CD4-positive, alpha-beta memory T cell (primary cell): ENCODE measurements around the gene SPATS2L. TPM values are rescaled to one million over a fixed set of nuclear protein-coding genes. Genes with fewer than 3 reads are reported as not detected.
A peak's percentile ranks its signal among the peaks of the same experiment; 100 is the strongest.

Source experiments
- CTCF ChIA-PET: fragments of 350-600 bp; sonication (Branson Sonifier 250); formaldehyde crosslinking; loops from one replicate; lab custom pipeline; 2021; ENCODE audit warnings: inconsistent platforms; ENCODE audit not compliant: partially characterized antibody; lab: Charles Lee
- POLR2A ChIA-PET: fragments of 350-600 bp; sonication (Branson Sonifier 250); formaldehyde crosslinking; loops from one replicate; lab custom pipeline; 2021; ENCODE audit not compliant: partially characterized antibody; lab: Charles Lee
- DNase-seq, 5 donors: peaks; one replicate each; pipeline versions ENCODE4 v3.0.0 to v3.0.0-alpha.2; 2020 to 2022; ENCODE audit warnings: mixed read lengths in 1 of 5
- H3K27ac ChIP-seq: one replicate; pipeline ENCODE4 v1.7.0; 2013; ENCODE audit warnings: low read depth, low read length
- H3K27me3 ChIP-seq: 2 replicates; pipeline ENCODE4 v1.7.0; 2013; ENCODE audit warnings: mild to moderate bottlenecking, low read length, moderate library complexity; ENCODE audit not compliant: insufficient read depth
- H3K36me3 ChIP-seq: 2 replicates; pipeline ENCODE4 v1.7.0; 2013; ENCODE audit warnings: mild to moderate bottlenecking, low read length, moderate library complexity; ENCODE audit not compliant: insufficient read depth
- H3K4me1 ChIP-seq: 2 replicates; pipeline ENCODE4 v1.7.0; 2013; ENCODE audit warnings: mild to moderate bottlenecking, low read length, moderate library complexity; ENCODE audit not compliant: insufficient read depth
- H3K4me3 ChIP-seq, 2 donors: one replicate each; pipeline ENCODE4 v1.7.0; 2013; ENCODE audit warnings: low read length in 2 of 2, mild to moderate bottlenecking in 1 of 2
- H3K9me3 ChIP-seq, 2 donors: one replicate each; pipeline ENCODE4 v1.7.0; 2013; ENCODE audit warnings: low read length in 2 of 2, control low read depth in 1 of 2; ENCODE audit not compliant: control insufficient read depth in 1 of 2
- H3K27ac Mint-ChIP-seq, 7 donors: one replicate each; pipeline ENCODE4 v1.8.0; 2020 to 2021; ENCODE audit warnings: mixed read lengths in 7 of 7, mild to moderate bottlenecking in 6 of 7, inconsistent platforms in 3 of 7, moderate library complexity in 3 of 7
- H3K27me3 Mint-ChIP-seq, 2 donors: one replicate each; pipeline ENCODE4 v1.8.0; 2020 to 2021; ENCODE audit warnings: mixed read lengths in 2 of 2
- H3K36me3 Mint-ChIP-seq, 2 donors: one replicate each; pipeline ENCODE4 v1.8.0; 2020 to 2021; ENCODE audit warnings: mixed read lengths in 2 of 2, inconsistent platforms in 1 of 2, mild to moderate bottlenecking in 1 of 2
- H3K4me1 Mint-ChIP-seq, 4 donors: one replicate each; pipeline ENCODE4 v1.8.0; 2020 to 2021; ENCODE audit warnings: mixed read lengths in 4 of 4, mild to moderate bottlenecking in 1 of 4
- H3K4me3 Mint-ChIP-seq, 8 donors: one replicate each; pipeline ENCODE4 v1.8.0; 2020 to 2021; ENCODE audit warnings: mixed read lengths in 8 of 8, mild to moderate bottlenecking in 7 of 8, moderate library complexity in 6 of 8, inconsistent platforms in 3 of 8
- H3K9me3 Mint-ChIP-seq, 8 donors: one replicate each; pipeline ENCODE4 v1.8.0; 2020 to 2021; ENCODE audit warnings: mixed read lengths in 8 of 8, mild to moderate bottlenecking in 5 of 8, inconsistent platforms in 3 of 8, moderate library complexity in 1 of 8
- intact Hi-C: fragments of 100-400 bp; cut with micrococcal nuclease; formaldehyde crosslinking; loops from one replicate; pipeline ENCODE4 v1.15.1; 2023
- polyA plus RNA-seq, 2 donors: library from polyadenylated mRNA; unstranded; fragments of 300-500 nt; fragmentation: Illumina TruSeq; gene quantifications; one replicate each; pipeline ENCODE4 v1.2.3, GENCODE V29; 2021
- total RNA-seq, 2 experiments: library from RNA; stranded (reverse); gene quantifications; one replicate each; pipeline ENCODE4 v1.2.3, GENCODE V29; 2021

SPATS2L gene
- total and polyA plus RNA-seq, 4 experiments from 2014 or later, result 5.2 to 6.6 (median 6.0) TPM

GRCh38 chr2:200525066-200525465 lies 218.6 kb downstream of the SPATS2L start:
- Mint-ChIP-seq H3K36me3 (peaks cover 0 to 2% of the 10 kb centered on the region in 2 donors), H3K27me3 (no peaks in the 10 kb centered on the region), H3K4me1 (peaks cover 6 to 15% (median 12%) of the 10 kb centered on the region in 4 donors), H3K27ac (peak overlapping the region in 1 of 7 donors; percentile 83), H3K4me3 (peak overlapping the region in 3 of 8 donors; percentile 91 to 97 (median 93)), H3K9me3 (peaks cover 0 to 1% (median 0%) of the 10 kb centered on the region in 8 donors)
- ChIA-PET POLR2A (interaction anchor here (0.6 to 2.3 kb wide), 12 partner anchors 9 to 569 kb away, joined by 3 to 20 read pairs (median 4); partner anchors contain the start of gene KCTD18), CTCF (interaction anchor here (0.9 to 3.5 kb wide), 7 partner anchors 9 to 188 kb away, joined by 3 to 20 read pairs (median 3); partner anchors contain the start of gene KCTD18)
- H3K4me1 ChIP-seq, result peaks cover 14% of the 10 kb centered on the region
- H3K27ac ChIP-seq, result no peak overlapping the region
- H3K4me3 ChIP-seq, result peak overlapping the region in 1 of 2 donors; percentile 98
- intact Hi-C loops, result loop anchor here (5.0 kb wide), 2 partner anchors 1068 to 1257 kb away; partner anchors contain the start of genes ALS2 and SATB2
- H3K27me3 ChIP-seq, result no peaks in the 10 kb centered on the region
- H3K36me3 ChIP-seq, result no peaks in the 10 kb centered on the region
- H3K9me3 ChIP-seq, result no peaks in the 10 kb centered on the region
- no peak for DNase-seq

- CTCF ChIA-PET, result interaction anchor here (0.9 to 3.5 kb wide), 7 partner anchors 10 to 188 kb away, joined by 3 to 20 read pairs (median 3); partner anchors contain the start of gene KCTD18
Observed at GRCh38 chr2:200525551-200525881, 219.0 kb downstream of the SPATS2L start.

DNA sequence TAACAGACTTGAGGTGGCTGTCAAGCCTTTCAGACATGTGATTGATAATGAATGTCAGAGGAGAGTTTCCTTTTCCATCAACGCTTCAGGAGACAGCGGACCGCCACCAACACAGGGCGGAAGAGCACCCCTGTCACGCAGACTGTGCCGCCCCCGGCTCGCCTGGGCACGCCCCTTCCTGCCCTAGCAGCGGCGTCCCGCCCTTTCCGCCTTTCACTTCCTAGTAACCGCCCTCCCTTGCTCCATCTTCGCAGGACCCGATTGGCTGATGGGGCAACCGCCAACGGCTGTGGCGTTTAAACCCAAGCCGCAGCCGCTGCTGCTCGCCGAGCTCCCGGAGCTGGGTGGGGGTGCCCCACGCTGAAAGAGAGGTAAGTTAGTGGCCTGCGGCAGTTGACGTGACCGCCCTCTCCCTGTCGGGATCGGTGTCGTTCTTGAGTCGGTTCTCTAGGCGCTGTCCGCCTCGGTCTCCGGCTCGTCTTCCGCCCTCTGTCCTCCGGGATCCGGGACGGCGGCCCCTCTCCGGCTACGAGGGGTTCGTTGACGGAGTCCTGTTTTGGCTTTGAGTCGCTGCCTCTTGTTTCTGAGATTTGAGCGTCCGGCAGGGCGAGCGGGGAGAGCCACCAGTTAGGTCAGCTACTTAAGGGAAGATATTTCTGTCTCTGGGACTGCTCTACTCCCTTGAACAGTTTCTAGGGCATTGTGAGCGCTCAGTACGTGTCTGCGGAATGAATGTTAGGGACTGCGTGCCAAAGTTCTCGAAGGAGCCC lies 219.6 kb downstream of the SPATS2L start, which contains the start of gene SGO2:
Gene SGO2, plus strand, starts transcription at position 326 of the 770 bp plus-strand sequence. CDS start 6,769 bp downstream, outside the sequence.
- Histone ChIP-seq H3K4me3 (peak within 1 kb of the TSS; percentile 82 to 98), H3K4me1 (peaks cover 14% of the 10 kb centered on the region), H3K27me3 (no peaks in the 10 kb centered on the region), H3K27ac (peak within 1 kb of the TSS; percentile 55), H3K36me3 (no peaks in the 10 kb centered on the region), H3K9me3 (no peaks in the 10 kb centered on the region)
- Mint-ChIP-seq H3K36me3 (peaks cover 0 to 2% of the 10 kb centered on the region in 2 donors), H3K27me3 (no peaks in the 10 kb centered on the region), H3K4me3 (peak within 1 kb of the TSS; percentile 91 to 97 (median 93)), H3K4me1 (peaks cover 6 to 15% (median 12%) of the 10 kb centered on the region in 4 donors), H3K9me3 (peaks cover 0 to 1% (median 0%) of the 10 kb centered on the region in 8 donors), H3K27ac (peak within 1 kb of the TSS; percentile 83 to 93 (median 85))
- peak; percentile 93 to 97 (median 95) for DNase-seq
- intact Hi-C loops, result loop anchor here (1.0 to 5.0 kb wide), 6 partner anchors 16 to 1256 kb away; partner anchors contain the start of genes ALS2, BZW1, KCTD18 and ORC2
- CTCF ChIA-PET, result interaction anchor here (1.0 to 3.5 kb wide), 5 partner anchors 10 to 187 kb away, joined by 3 to 20 read pairs (median 3); partner anchors contain the start of gene KCTD18
- POLR2A ChIA-PET, result interaction anchor here (0.6 to 2.3 kb wide), 12 partner anchors 10 to 188 kb away, joined by 3 to 20 read pairs (median 4); partner anchors contain the start of gene KCTD18

More at GRCh38 chr2:200525551-200525881, 219.0 kb downstream of the SPATS2L start:
- peaks cover 14% of the 10 kb centered on the region for H3K4me1 ChIP-seq
- POLR2A ChIA-PET, result interaction anchor here (0.6 to 2.3 kb wide), 12 partner anchors 9 to 569 kb away, joined by 3 to 20 read pairs (median 4); partner anchors contain the start of gene KCTD18
- intact Hi-C loops, result loop anchor here (5.0 kb wide), 2 partner anchors 1068 to 1257 kb away; partner anchors contain the start of genes ALS2 and SATB2
- Mint-ChIP-seq H3K4me3 (peak overlapping the region; percentile 91 to 97 (median 93)), H3K27me3 (no peaks in the 10 kb centered on the region), H3K36me3 (peaks cover 0 to 2% of the 10 kb centered on the region in 2 donors), H3K27ac (peak overlapping the region; percentile 50 to 93 (median 85)), H3K4me1 (peaks cover 6 to 15% (median 12%) of the 10 kb centered on the region in 4 donors), H3K9me3 (peaks cover 0 to 1% (median 0%) of the 10 kb centered on the region in 8 donors)
- DNase-seq, result no peak
- no peaks in the 10 kb centered on the region for H3K9me3 ChIP-seq
- H3K36me3 ChIP-seq, result no peaks in the 10 kb centered on the region
- peak overlapping the region; percentile 82 to 98 for H3K4me3 ChIP-seq
- H3K27me3 ChIP-seq, result no peaks in the 10 kb centered on the region
- peak overlapping the region; percentile 55 for H3K27ac ChIP-seq

DNA sequence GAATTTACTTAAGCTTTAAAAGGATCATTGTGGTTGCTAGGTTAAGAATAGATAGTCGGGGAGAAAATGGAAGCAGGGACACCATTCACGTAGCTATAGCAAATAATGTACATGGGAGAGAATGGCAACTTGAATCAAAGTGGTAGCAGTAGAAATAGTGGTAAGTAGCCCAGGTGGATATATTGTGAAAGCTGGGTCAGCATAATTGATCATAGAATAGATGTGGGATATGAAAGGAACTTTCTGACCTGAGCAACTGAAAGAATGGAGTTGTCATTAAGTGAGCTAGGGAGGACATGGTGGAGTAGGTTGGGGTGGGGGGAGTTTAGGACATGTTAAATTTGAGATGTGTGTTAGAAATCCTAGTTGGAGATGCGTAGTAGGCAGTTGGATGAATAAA lies 221.7 kb downstream of the SPATS2L start:
- H3K4me3 ChIP-seq, result no peak overlapping the region
- ChIA-PET CTCF (no interaction called here), POLR2A (interaction anchor here (0.7 kb wide), 1 partner anchor 18 kb away, joined by 4 read pairs; the partner anchor contains the start of gene KCTD18)
- H3K4me1 ChIP-seq, result peaks cover 14% of the 10 kb centered on the region
- no peak overlapping the region for H3K4me3 Mint-ChIP-seq
- no peaks in the 10 kb centered on the region for H3K27me3 ChIP-seq
- intact Hi-C loops, result loop anchor here (5.0 kb wide), 2 partner anchors 1071 to 1254 kb away; partner anchors contain the start of genes ALS2 and SATB2
- no peak overlapping the region for H3K27ac ChIP-seq
- peaks cover 6 to 15% (median 12%) of the 10 kb centered on the region in 4 donors for H3K4me1 Mint-ChIP-seq
- no peaks in the 10 kb centered on the region for H3K36me3 ChIP-seq
- H3K9me3 Mint-ChIP-seq, result peaks cover 0 to 1% (median 0%) of the 10 kb centered on the region in 8 donors
- no peaks in the 10 kb centered on the region for H3K9me3 ChIP-seq
- no peaks in the 10 kb centered on the region for H3K27me3 Mint-ChIP-seq
- H3K36me3 Mint-ChIP-seq, result peaks cover 0 to 2% of the 10 kb centered on the region in 2 donors
- DNase-seq, result no peak
- no peak overlapping the region for H3K27ac Mint-ChIP-seq

Other genes starting within 250 kb of the SPATS2L start
- 10 to 100 TPM; 19.2 to 21.1 TPM for gene KCTD18, start 203.4 kb downstream of the SPATS2L start, total RNA-seq
- 10 to 100 TPM; 14.0 to 15.6 TPM for gene KCTD18, start 203.4 kb downstream of the SPATS2L start, polyA plus RNA-seq
- 1 to 10 TPM; 4.4 to 4.8 TPM for gene SGO2, start 219.5 kb downstream of the SPATS2L start, total RNA-seq
- gene SGO2, start 219.5 kb downstream of the SPATS2L start, polyA plus RNA-seq, result 1 to 10 TPM; 1.7 to 2.5 TPM